Measurements from ENCODE around the gene PCDHA10. TPM values are rescaled to one million over a fixed set of nuclear protein-coding genes. Genes with fewer than 3 reads are reported as not detected.
"Not testable (repeated sequence)": the region's sequence is repeated elsewhere in the genome, so short reads cannot be mapped to it uniquely, and the experiment has no call there.

Gene PCDHA10
- total RNA-seq, 1 experiment from 2014 or later: 10.8 TPM

DNA sequence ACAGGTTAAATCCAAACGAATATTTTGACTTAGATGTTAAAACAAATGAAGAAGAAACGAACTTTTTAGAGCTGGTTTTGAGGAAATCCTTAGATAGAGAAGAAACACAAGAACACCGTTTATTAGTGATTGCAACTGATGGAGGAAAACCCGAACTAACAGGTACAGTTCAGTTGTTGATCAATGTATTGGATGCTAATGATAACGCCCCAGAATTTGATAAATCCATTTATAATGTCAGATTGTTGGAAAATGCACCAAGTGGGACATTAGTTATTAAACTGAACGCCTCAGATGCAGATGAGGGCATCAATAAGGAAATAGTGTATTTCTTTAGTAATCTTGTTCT is 33.4 kb upstream of the PCDHA10 start:
- no peak overlapping the region for H3K4me3 Mint-ChIP-seq
- CTCF ChIA-PET: interaction anchor here (0.8 to 7.4 kb wide), 6 partner anchors 16 to 33 kb away, joined by 3 to 61 read pairs (median 5); partner anchors contain the start of genes PCDHA10, PCDHA4 and PCDHA8
- DNase-seq (ENCODE audit: low spot score): no peak
- POLR2A ChIA-PET: no interaction called here
- no peak overlapping the region for H3K27ac Mint-ChIP-seq
- no peak for ATAC-seq
- no peaks in the 10 kb centered on the region for H3K27me3 Mint-ChIP-seq (ENCODE audit: low read depth)
- TF ChIP-seq FOXP1 (CRISPR knock-in tag; IDR thresholded peaks at IDR 0.05; ENCODE audit: borderline replicate concordance): no peak
- no peak for TF ChIP-seq ATF2 (CRISPR knock-in tag; IDR thresholded peaks at IDR 0.05; ENCODE audit: borderline replicate concordance, low read depth)
- no peak for TF ChIP-seq TEAD4 (CRISPR knock-in tag; IDR thresholded peaks at IDR 0.05)
- no peak for TF ChIP-seq JAZF1 (CRISPR knock-in tag; IDR thresholded peaks at IDR 0.05)
- TF ChIP-seq RELA (CRISPR knock-in tag; IDR thresholded peaks at IDR 0.05; ENCODE audit: borderline replicate concordance): no peak
- TF ChIP-seq ZNF671 (CRISPR knock-in tag; IDR thresholded peaks at IDR 0.05): no peak
- no peak for TF ChIP-seq USF1 (CRISPR knock-in tag; IDR thresholded peaks at IDR 0.05)
- TF ChIP-seq E2F1 (CRISPR knock-in tag; IDR thresholded peaks at IDR 0.05): no peak
- TF ChIP-seq FOXJ3 (CRISPR knock-in tag; IDR thresholded peaks at IDR 0.05; ENCODE audit: borderline replicate concordance): no peak
- no peak for TF ChIP-seq AR (CRISPR knock-in tag; IDR thresholded peaks at IDR 0.05)
- TF ChIP-seq ZBTB21 (CRISPR knock-in tag; IDR thresholded peaks at IDR 0.05; ENCODE audit: borderline replicate concordance): no peak
- TF ChIP-seq NFE2L1 (CRISPR knock-in tag; IDR thresholded peaks at IDR 0.05): no peak
- TF ChIP-seq ZNF396 (CRISPR knock-in tag; IDR thresholded peaks at IDR 0.05; ENCODE audit: borderline replicate concordance): no peak
- TF ChIP-seq, protein P1, sequence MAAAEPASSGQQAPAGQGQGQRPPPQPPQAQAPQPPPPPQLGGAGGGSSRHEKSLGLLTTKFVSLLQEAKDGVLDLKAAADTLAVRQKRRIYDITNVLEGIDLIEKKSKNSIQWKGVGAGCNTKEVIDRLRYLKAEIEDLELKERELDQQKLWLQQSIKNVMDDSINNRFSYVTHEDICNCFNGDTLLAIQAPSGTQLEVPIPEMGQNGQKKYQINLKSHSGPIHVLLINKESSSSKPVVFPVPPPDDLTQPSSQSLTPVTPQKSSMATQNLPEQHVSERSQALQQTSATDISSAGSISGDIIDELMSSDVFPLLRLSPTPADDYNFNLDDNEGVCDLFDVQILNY (CRISPR knock-in tag; IDR thresholded peaks at IDR 0.05): no peak
- TF ChIP-seq TEAD1 (CRISPR knock-in tag; IDR thresholded peaks at IDR 0.05): no peak
- TF ChIP-seq SMAD4 (CRISPR knock-in tag; IDR thresholded peaks at IDR 0.05): no peak
- H3K9me3 Mint-ChIP-seq: no peaks in the 10 kb centered on the region
- H3K36me3 Mint-ChIP-seq: no peaks in the 10 kb centered on the region
- no peaks in the 10 kb centered on the region for H3K4me1 Mint-ChIP-seq

GRCh38 chr5:140822969-140823368 is 32.7 kb upstream of the PCDHA10 start:
- H3K4me1 Mint-ChIP-seq; DNase-seq (ENCODE audit: low spot score); H3K36me3 Mint-ChIP-seq; H3K4me3 Mint-ChIP-seq; H3K27ac Mint-ChIP-seq; POLR2A ChIA-PET; H3K27me3 Mint-ChIP-seq (ENCODE audit: low read depth); H3K9me3 Mint-ChIP-seq; ATAC-seq: not testable (repeated sequence)
- CTCF ChIA-PET: interaction anchor here (1.6 to 7.4 kb wide), 2 partner anchors 11 to 17 kb away, joined by 4 to 61 read pairs; partner anchors contain the start of genes PCDHA4 and PCDHA7

- no peak overlapping the region for H3K4me3 Mint-ChIP-seq
- 0 out of 2 replicates have a peak, but pooled peaks cover 1% of the 10 kb centered on the region for H3K9me3 Mint-ChIP-seq
- peaks cover 2% of the 10 kb centered on the region for H3K36me3 Mint-ChIP-seq
- no peak for DNase-seq (ENCODE audit: low spot score)
- CTCF ChIA-PET: interaction anchor here (0.6 to 1.6 kb wide), 5 partner anchors 11 to 37 kb away, joined by 3 to 4 read pairs (median 4); partner anchors contain the start of genes PCDHA1, PCDHA2, PCDHA4 and PCDHA7
- H3K4me1 Mint-ChIP-seq: peaks cover 2% of the 10 kb centered on the region; the same call in 1 of the 2 replicates
- H3K27me3 Mint-ChIP-seq (ENCODE audit: low read depth): no peaks in the 10 kb centered on the region
- POLR2A ChIA-PET: no interaction called here
- ATAC-seq: no peak
- H3K27ac Mint-ChIP-seq: no peak overlapping the region
- TF ChIP-seq FOXP1 (CRISPR knock-in tag; IDR thresholded peaks at IDR 0.05; ENCODE audit: borderline replicate concordance) (no peak), ZNF416 (CRISPR knock-in tag; IDR thresholded peaks at IDR 0.05) (no peak), ZNF263 (CRISPR knock-in tag; IDR thresholded peaks at IDR 0.05; ENCODE audit: low read depth) (no peak), SOX15 (CRISPR knock-in tag; IDR thresholded peaks at IDR 0.05) (no peak)
- TF ChIP-seq, protein P2, sequence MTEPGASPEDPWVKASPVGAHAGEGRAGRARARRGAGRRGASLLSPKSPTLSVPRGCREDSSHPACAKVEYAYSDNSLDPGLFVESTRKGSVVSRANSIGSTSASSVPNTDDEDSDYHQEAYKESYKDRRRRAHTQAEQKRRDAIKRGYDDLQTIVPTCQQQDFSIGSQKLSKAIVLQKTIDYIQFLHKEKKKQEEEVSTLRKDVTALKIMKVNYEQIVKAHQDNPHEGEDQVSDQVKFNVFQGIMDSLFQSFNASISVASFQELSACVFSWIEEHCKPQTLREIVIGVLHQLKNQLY (CRISPR knock-in tag; IDR thresholded peaks at IDR 0.05): no peak
- TF ChIP-seq, protein P3, sequence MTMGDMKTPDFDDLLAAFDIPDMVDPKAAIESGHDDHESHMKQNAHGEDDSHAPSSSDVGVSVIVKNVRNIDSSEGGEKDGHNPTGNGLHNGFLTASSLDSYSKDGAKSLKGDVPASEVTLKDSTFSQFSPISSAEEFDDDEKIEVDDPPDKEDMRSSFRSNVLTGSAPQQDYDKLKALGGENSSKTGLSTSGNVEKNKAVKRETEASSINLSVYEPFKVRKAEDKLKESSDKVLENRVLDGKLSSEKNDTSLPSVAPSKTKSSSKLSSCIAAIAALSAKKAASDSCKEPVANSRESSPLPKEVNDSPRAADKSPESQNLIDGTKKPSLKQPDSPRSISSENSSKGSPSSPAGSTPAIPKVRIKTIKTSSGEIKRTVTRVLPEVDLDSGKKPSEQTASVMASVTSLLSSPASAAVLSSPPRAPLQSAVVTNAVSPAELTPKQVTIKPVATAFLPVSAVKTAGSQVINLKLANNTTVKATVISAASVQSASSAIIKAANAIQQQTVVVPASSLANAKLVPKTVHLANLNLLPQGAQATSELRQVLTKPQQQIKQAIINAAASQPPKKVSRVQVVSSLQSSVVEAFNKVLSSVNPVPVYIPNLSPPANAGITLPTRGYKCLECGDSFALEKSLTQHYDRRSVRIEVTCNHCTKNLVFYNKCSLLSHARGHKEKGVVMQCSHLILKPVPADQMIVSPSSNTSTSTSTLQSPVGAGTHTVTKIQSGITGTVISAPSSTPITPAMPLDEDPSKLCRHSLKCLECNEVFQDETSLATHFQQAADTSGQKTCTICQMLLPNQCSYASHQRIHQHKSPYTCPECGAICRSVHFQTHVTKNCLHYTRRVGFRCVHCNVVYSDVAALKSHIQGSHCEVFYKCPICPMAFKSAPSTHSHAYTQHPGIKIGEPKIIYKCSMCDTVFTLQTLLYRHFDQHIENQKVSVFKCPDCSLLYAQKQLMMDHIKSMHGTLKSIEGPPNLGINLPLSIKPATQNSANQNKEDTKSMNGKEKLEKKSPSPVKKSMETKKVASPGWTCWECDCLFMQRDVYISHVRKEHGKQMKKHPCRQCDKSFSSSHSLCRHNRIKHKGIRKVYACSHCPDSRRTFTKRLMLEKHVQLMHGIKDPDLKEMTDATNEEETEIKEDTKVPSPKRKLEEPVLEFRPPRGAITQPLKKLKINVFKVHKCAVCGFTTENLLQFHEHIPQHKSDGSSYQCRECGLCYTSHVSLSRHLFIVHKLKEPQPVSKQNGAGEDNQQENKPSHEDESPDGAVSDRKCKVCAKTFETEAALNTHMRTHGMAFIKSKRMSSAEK (CRISPR knock-in tag; IDR thresholded peaks at IDR 0.05; ENCODE audit: borderline replicate concordance): no peak
Measured at GRCh38 chr5:140823475-140823874, 32.2 kb upstream of the PCDHA10 start.

Data from WTC11 (cell line).